Endothelial cell of umbilical vein (primary cell): ENCODE data around the gene CASP14. TPM values are rescaled to one million over a fixed set of nuclear protein-coding genes. Genes with fewer than 3 reads are reported as not detected.

Experiments used
- BruUV-seq: library from RNA; stranded (reverse); fragments of 400-500 nt; replicated peaks from 2 replicates; lab custom pipeline; 2021; lab: Mats Ljungman, UMichigan
- CTCF ChIA-PET: fragments of 300-600, 350-600 bp; sonication (Branson Sonifier 250); formaldehyde crosslinking; loops from one replicate; lab custom pipeline; 2021; ENCODE audit warnings: antibody characterized with exemption, inconsistent platforms; lab: Charles Lee
- POLR2A ChIA-PET: fragments of 300-600, 350-600 bp; sonication (Branson Sonifier 250); formaldehyde crosslinking; loops from one replicate; lab custom pipeline; 2021; ENCODE audit warnings: antibody characterized with exemption, inconsistent platforms; lab: Charles Lee
- DNase-seq: peaks from one replicate; pipeline ENCODE4 v3.0.0-alpha.2; 2011; ENCODE audit warnings: low read depth, low spot score
- FAIRE-seq: peaks from 2 replicates; lab custom pipeline; 2011; peaks lifted over from hg19 to GRCh38; lab: Jason Lieb, UNC
- H2AFZ ChIP-seq: 2 replicates; pipeline ENCODE4 v1.6.0; 2012; ENCODE audit warnings: low read depth, low read length, control low read depth, inconsistent platforms
- H3K27ac ChIP-seq: 2 replicates; pipeline ENCODE4 v1.5.1; 2011; ENCODE audit warnings: low read depth, mild to moderate bottlenecking, control low read depth, low read length, moderate library complexity; ENCODE audit not compliant: insufficient read depth
- H3K27me3 ChIP-seq, 2 experiments: 2 replicates each; pipeline versions ENCODE4 v1.6.0 to v1.6.1; 2011; ENCODE audit warnings: low read length in 2 of 2, mixed read lengths in 1 of 2; ENCODE audit not compliant: control insufficient read depth in 2 of 2, insufficient read depth in 2 of 2
- H3K36me3 ChIP-seq, 2 experiments: 2 replicates in 1 of 2; 3 replicates in 1 of 2; pipeline ENCODE4 v1.5.1; 2011; ENCODE audit warnings: low read length in 2 of 2, mild to moderate bottlenecking in 1 of 2, moderate library complexity in 1 of 2; ENCODE audit not compliant: control insufficient read depth in 2 of 2, insufficient read depth in 2 of 2; ENCODE audit errors: extremely low read depth in 1 of 2
- H3K4me1 ChIP-seq: 3 replicates; pipeline ENCODE4 v1.5.1; 2011; ENCODE audit warnings: mild to moderate bottlenecking, low read length; ENCODE audit not compliant: control insufficient read depth, insufficient read depth; ENCODE audit errors: extremely low read depth
- H3K4me2 ChIP-seq: 2 replicates; pipeline ENCODE4 v1.6.1; 2011; ENCODE audit warnings: low read length, control low read depth, mixed read lengths; ENCODE audit not compliant: insufficient read depth
- H3K4me3 ChIP-seq, 3 experiments: fragments of 200-600 bp in 1 of 3; sonication (generic), shearing (Covaris generic) in 1 of 3; replicated peaks in 1 of 3; 2 replicates each; pipeline ENCODE4 v1.5.1; 2011 to 2016; ENCODE audit warnings: control low read depth in 3 of 3, low read length in 3 of 3, mild to moderate bottlenecking in 2 of 3, inconsistent platforms in 1 of 3, low read depth in 1 of 3, moderate library complexity in 1 of 3; ENCODE audit not compliant: insufficient read depth in 1 of 3
- H3K79me2 ChIP-seq: 2 replicates; pipeline ENCODE4 v1.6.0; 2012; ENCODE audit warnings: low read length, inconsistent platforms; ENCODE audit not compliant: control insufficient read depth, insufficient read depth
- H3K9ac ChIP-seq: replicated peaks from 2 replicates; pipeline ENCODE3; 2011; ENCODE audit warnings: low read length, control low read depth; ENCODE audit not compliant: insufficient read depth; ENCODE audit errors: extremely low read depth
- H3K9me1 ChIP-seq: replicated peaks from 3 replicates; pipeline ENCODE4 v1.6.0; 2011; ENCODE audit warnings: mild to moderate bottlenecking, low read length; ENCODE audit not compliant: control insufficient read depth, insufficient read depth; ENCODE audit errors: extremely low read depth
- H3K9me3 ChIP-seq: replicated peaks from 2 replicates; pipeline ENCODE4 v1.5.1; 2012; ENCODE audit warnings: low read length, inconsistent platforms; ENCODE audit not compliant: control insufficient read depth, insufficient read depth
- H4K20me1 ChIP-seq: replicated peaks from 2 replicates; pipeline ENCODE3; 2011; ENCODE audit warnings: mild to moderate bottlenecking, low read length; ENCODE audit not compliant: control insufficient read depth, insufficient read depth; ENCODE audit errors: extremely low read depth
- CTCF ChIP-seq, 2 donors: IDR thresholded peaks; 1 replicate in 1 of 2; 2 replicates in 1 of 2; pipeline ENCODE4 v1.5.1; 2011; ENCODE audit warnings: low read length in 2 of 2, mild to moderate bottlenecking in 2 of 2, moderate library complexity in 2 of 2, control low read depth in 1 of 2, inconsistent platforms in 1 of 2, low read depth in 1 of 2; ENCODE audit not compliant: insufficient read depth in 1 of 2; ENCODE audit errors: extremely low read depth in 1 of 2
- EZH2 ChIP-seq: IDR thresholded peaks from 2 replicates; pipeline ENCODE4 v1.6.1; 2012; ENCODE audit warnings: borderline replicate concordance, low read depth, mild to moderate bottlenecking, moderate library complexity, low read length, inconsistent platforms; ENCODE audit not compliant: severe bottlenecking
- FOS ChIP-seq: IDR thresholded peaks from 2 replicates; pipeline ENCODE4 v1.6.1; 2011; ENCODE audit warnings: mild to moderate bottlenecking, low read length, moderate library complexity, borderline replicate concordance; ENCODE audit not compliant: insufficient read depth
- GATA2 ChIP-seq: IDR thresholded peaks from 2 replicates; pipeline ENCODE4 v1.7.0; 2011; ENCODE audit warnings: low read depth, mild to moderate bottlenecking, moderate library complexity, mixed read lengths, low read length; ENCODE audit not compliant: insufficient read length, insufficient read depth
- JUN ChIP-seq: IDR thresholded peaks from 2 replicates; pipeline ENCODE4 v1.6.1; 2011; ENCODE audit warnings: borderline replicate concordance, low read depth; ENCODE audit not compliant: insufficient read length, insufficient read depth
- MAX ChIP-seq: IDR thresholded peaks from 2 replicates; pipeline ENCODE4 v1.6.1; 2011; ENCODE audit not compliant: insufficient read depth, insufficient read length
- POLR2A ChIP-seq: IDR thresholded peaks from 2 replicates; pipeline ENCODE4 v1.6.1; 2012; ENCODE audit warnings: low read depth, mild to moderate bottlenecking, control low read depth, low read length
- POLR2AphosphoS5 ChIP-seq: IDR thresholded peaks from 2 replicates; pipeline ENCODE4 v1.6.1; 2012; ENCODE audit warnings: low read depth, mild to moderate bottlenecking, control low read depth, low read length, moderate library complexity; ENCODE audit not compliant: insufficient read depth
- dilution Hi-C: fragments of 300-500 bp; cut with MboI; formaldehyde crosslinking; loops from one replicate; pipeline ENCODE4 v1.15.0; 2019; ENCODE audit warnings: low sequenced_read_pairs; ENCODE audit not compliant: extremely low pct_ligation_motif_present
- intact Hi-C: fragments of 100-400 bp; cut with micrococcal nuclease; formaldehyde crosslinking; loops from one replicate; pipeline ENCODE4 v1.10.0; 2022
- polyA plus RNA-seq, 4 experiments: library from polyadenylated mRNA; depleted of rRNA in 3 of 4; stranded (reverse) in 3 of 4; unstranded in 1 of 4; fragments of >200 nt; gene quantifications; 2 replicates each; pipeline versions ENCODE4 v1.2.1 to v1.2.3, GENCODE V29; 2011 to 2012; ENCODE audit warnings: missing spikeins in 1 of 4
- total RNA-seq: library from RNA; stranded (reverse); gene quantifications from 2 replicates; pipeline ENCODE4 v1.2.3, GENCODE V29; 2021

Gene CASP14
- total and polyA plus RNA-seq, 2 donors (not counting 3 experiments of a cell fraction or from before 2014, with no cell fraction given) = not detected

- POLR2A ChIA-PET = no interaction called here
- Histone ChIP-seq H3K27me3 (no peaks in the 10 kb centered on the region), H3K4me1 (no peaks in the 10 kb centered on the region), H3K79me2 (no peaks in the 10 kb centered on the region), H3K4me3 (no peak overlapping the region), H3K27ac (no peak overlapping the region), H3K9ac (no peak overlapping the region), H3K9me1 (no peaks in the 10 kb centered on the region), H3K36me3 (no peaks in the 10 kb centered on the region), H3K4me2 (no peak overlapping the region), H2AFZ (no peak overlapping the region), H3K9me3 (no peaks in the 10 kb centered on the region), H4K20me1 (no peaks in the 10 kb centered on the region)
- dilution Hi-C loops (no loop called here), intact Hi-C loops (no loop called here)
- no peak for FAIRE-seq
- CTCF ChIA-PET = no interaction called here
- DNase-seq = no peak
- BruUV-seq = no TSS peak
- TF ChIP-seq POLR2A (no peak), CTCF (IDR thresholded peaks at IDR 0.05; ENCODE audit: extremely low read depth in 1 of 2, insufficient read depth in 1 of 2, low read depth in 1 of 2, low read length in 2 of 2) (no peak)
These were observed 34.7 kb upstream of the CASP14 start for GRCh38 chr19:15014579-15014978.

- H3K9me1 ChIP-seq = no peaks in the 10 kb centered on the region
- DNase-seq (peak; percentile 6), FAIRE-seq (no peak)
- H4K20me1 ChIP-seq = no peaks in the 10 kb centered on the region
- no peaks in the 10 kb centered on the region for H3K79me2 ChIP-seq
- CTCF ChIA-PET = no interaction called here
- no peak overlapping the region for H3K4me3 ChIP-seq
- H3K27ac ChIP-seq = no peak overlapping the region
- H3K36me3 ChIP-seq = no peaks in the 10 kb centered on the region
- dilution Hi-C loops = no loop called here
- H3K27me3 ChIP-seq = no peaks in the 10 kb centered on the region
- no peaks in the 10 kb centered on the region for H3K9me3 ChIP-seq
- no peak for TF ChIP-seq GATA2
- no peak for TF ChIP-seq JUN
- TF ChIP-seq EZH2 = no peak
- TF ChIP-seq FOS = no peak
- no peak for TF ChIP-seq MAX
- no peak for TF ChIP-seq POLR2AphosphoS5
- no peak for TF ChIP-seq CTCF (IDR thresholded peaks at IDR 0.05; ENCODE audit: extremely low read depth in 1 of 2, insufficient read depth in 1 of 2, low read depth in 1 of 2, low read length in 2 of 2)
- H3K4me2 ChIP-seq = no peak overlapping the region
- intact Hi-C loops = no loop called here
- POLR2A ChIA-PET = no interaction called here
- H3K9ac ChIP-seq = no peak overlapping the region
- no peak overlapping the region for H2AFZ ChIP-seq
- no TSS peak for BruUV-seq
- no peaks in the 10 kb centered on the region for H3K4me1 ChIP-seq
These were observed 33.2 kb upstream of the CASP14 start for GRCh38 chr19:15015946-15016542.
